Right renal cortex interstitium (tissue), 3 donors: ENCODE data around the gene SMAD3. TPM values are rescaled to one million over a fixed set of nuclear protein-coding genes. Genes with fewer than 3 reads are reported as not detected.

Experiments used
- DNase-seq, 3 donors: peaks; one replicate each; pipeline ENCODE4 v3.0.0-alpha.2; 2013; ENCODE audit warnings: low read depth in 3 of 3, low spot score in 2 of 3
- polyA plus RNA-seq, 3 donors: library from polyadenylated mRNA; unstranded; fragments of 120-200 nt; gene quantifications; one replicate each; pipeline ENCODE4 v1.2.1, GENCODE V29; 2013; ENCODE audit not compliant: insufficient read length in 3 of 3

The SMAD3 gene
- polyA plus RNA-seq, 3 donors = 43.2 to 47.3 (median 46.0) TPM

DNA sequence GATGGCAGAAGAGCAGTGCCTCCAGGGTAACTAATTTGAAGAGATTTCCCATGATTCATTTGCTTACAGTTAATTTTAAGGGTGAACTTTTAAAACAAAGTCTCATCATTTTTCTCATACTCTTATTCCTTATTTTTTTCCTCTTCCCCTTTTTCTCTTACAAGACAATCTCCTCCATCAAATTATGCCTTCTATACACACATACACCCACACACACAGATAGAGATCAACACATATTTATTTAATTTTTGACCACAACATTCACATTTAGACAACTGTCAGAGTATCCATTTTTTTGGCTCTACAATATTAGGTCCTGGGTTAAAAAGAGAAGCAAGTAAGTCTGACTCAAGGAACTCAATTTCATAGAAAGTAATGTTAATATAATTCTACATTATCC, 151.5 kb downstream of the SMAD3 start:
- DNase-seq = no peak

DNA sequence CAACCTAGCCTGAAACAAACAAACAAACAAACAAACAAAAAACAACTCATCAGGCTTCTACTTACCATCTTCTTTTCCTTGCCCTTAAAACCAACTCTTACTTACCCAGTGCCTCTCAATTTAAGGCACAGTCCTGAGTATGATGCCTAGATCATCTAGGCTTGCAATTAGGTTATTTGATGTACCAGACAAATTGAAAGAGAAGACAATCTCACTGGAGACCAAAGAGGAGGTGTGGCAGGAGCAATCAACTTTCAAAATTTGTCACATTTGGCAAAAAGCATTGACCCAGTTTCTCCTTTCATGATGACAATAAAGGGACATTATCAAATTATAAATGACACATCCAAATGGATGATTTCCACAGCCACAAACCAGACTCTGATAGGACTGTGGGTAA, 153.0 kb downstream of the SMAD3 start:
- no peak for DNase-seq

DNA sequence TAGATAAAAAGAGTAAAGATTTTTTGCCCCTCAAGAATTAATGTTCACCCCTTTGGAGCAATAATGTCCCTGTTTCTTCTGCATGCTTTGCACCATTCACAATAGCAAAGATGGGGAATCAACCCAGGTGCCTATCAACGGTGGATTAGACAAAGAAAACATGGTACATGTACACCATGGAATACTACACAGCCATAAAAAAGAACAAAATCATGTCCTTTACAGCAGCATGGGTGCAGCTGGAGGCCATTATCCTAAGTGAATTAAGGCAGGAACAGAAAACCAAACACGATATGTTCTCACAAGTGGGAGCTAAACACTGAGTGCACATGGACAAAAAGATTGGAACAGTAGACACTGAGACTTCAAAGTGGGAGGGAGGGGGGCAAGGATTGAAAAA, 153.9 kb downstream of the SMAD3 start:
- no peak for DNase-seq

DNA sequence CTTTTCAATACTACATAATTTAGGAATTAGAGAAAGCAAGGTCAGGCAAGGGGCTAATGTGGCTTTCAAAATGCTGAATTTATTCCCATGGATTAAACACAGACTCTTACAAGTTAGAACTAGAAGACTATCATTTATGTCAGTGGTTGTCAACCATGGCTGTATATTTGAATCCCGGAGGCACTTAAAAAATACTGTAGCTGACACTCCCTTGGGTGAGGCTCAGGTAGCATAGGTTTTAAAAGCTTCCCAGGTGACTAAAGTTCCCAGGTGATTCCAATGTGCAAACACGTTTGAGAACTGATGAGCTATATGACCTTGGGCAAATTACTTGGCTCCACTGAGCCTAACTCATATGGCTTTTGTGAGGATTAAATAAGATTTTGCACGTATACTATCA, 159.5 kb downstream of the SMAD3 start:
- no peak for DNase-seq

DNA sequence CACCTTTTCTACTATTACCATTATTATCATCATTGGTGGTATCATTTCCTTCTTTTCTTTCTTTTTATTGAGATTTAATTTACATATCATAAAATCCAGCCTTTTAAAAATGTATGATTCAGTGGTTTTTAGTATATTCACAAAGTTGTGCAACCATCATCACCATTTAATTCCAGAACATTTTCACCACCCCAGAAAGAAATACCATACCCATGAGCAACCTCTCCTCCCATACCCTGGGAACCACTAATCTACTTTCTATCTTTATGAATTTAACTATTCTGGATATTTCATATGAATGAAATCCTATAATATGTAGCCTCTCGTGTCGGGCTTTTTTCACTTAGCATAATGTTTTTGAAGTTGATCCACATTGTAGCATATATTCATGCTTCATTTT, 159.9 kb downstream of the SMAD3 start:
- no peak for DNase-seq

DNA sequence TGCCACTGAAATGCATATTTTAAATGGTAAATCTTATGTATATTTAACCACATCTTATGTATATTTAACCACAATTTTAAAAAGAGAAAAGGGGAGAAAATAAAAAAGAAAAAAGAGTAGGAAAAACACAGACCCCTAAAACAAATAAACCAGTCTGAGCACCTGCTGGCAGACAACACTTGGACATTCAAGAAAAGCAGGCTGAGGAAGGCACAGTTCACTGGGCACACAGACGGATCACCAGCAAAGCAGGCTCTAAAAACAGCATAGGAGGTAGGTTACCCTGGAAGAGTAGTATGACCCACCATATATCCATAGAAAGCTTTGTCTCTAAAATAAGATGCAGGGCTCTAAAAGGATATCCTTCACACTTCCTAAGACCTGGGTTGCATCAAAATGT, 162.0 kb downstream of the SMAD3 start:
- no peak for DNase-seq

DNA sequence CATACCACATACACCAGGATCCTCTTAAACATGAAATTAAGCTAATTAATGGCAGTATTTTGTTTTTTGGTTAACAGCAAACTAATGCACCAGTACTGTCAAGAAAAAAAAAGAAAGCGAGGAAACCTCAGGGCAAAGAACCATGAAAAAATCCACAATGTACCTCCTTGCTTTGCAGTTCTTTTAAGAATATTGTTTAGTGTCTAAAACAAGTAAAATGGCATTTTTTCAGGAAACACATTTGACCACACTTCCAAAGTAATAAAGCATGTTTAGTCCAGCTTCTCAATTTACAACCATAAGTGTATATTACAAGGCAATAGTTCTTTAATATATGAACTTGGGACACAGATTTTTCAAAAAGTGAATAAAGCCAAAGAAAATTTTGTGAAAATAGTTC, 162.4 kb downstream of the SMAD3 start:
- DNase-seq = no peak

DNA sequence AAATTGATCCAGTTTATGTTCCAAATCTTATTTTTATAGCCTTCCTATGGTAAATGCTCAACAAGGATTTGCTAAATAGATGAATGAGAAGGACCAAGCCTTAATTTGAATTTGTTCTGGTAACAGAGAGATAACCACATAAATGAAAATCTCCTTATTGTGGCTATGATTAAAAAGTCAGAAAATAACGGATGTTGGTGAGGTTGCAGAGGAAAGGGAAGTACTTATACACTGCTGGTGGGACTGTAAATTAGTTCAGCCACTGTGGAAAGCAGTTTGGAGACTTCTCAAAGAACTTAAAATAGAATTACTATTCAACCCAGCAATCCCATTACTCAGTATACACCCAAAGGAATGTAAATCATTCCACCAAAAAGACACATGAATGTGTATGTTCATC, 162.9 kb downstream of the SMAD3 start:
- DNase-seq = no peak

DNA sequence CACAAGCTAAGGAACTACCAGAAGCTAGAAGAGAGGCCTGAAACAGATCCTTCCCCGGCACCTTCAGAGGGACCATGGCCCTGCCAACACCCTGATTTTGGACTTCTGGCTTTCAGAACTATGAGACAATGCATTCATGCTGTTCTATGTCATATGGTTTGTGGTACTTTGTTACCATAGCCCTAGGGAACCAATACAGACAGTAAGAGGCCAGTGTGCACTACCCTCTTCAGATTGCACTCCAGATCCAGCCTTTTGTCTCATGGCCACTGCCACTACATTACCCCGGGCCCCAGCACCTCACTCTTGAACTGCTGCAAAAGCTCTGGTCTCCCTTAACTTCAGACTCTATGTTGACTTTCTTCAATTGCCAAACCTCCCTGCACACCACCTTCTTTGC, 165.1 kb downstream of the SMAD3 start:
- no peak for DNase-seq

DNA sequence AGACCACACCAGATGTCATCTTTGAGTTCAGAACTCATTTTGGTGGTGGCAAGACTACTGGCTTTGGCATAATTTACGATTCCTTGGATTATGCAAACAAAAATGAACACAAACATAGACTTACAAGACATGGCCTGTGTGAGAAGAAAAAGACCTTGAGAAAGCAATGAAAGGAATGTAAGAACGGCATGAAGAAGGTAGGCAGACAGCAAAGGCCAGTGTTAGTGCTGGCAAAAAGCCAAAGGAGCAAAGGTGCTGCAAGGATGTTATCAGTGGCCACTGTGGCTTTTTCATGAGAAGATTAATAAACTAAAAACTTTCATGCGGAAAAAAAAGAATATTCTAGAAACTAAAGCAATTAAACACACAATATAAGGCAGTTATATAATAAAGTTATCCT, 167.2 kb downstream of the SMAD3 start:
- no peak for DNase-seq

DNA sequence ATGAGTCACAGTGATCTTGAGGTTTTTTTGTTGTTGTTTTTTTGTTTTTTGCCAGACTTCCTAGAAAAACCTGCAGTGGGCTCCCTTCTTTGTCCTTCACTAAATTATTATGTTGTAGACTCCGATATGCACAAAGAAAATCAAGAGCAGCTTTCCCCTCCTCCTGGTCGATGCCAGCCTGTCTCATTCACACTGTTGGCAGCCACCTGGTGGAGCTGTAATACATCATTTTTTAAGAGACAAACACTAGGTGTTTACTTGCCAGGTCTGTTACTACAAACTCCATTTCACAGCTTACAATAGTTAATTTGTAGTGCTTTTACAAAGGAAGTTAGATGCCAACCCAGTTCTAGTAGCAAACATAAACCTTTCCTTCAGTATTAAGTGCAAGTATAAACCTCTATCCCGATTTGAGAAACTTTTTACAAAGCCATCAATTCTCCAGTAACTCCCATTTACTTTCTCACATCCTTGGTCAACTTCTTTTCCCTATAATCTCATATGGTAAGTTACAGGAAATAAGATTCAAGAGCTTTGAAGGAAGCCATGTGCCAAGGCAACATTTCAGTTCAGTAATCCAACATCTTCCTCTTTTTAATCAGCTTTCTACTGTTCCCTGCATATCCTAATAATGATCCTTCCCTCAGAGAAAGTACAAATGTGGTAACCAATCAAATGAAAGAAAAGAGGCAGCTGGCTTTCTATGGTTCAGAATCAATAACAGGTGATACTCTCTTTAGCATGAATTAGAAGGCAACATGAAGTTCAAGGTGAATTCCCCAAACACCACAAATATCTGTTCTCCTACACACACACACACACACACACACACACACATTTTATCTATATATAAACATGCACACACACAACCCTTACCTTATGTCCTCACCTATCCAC, 175.1 kb downstream of the SMAD3 start:
- no peak for DNase-seq

DNA sequence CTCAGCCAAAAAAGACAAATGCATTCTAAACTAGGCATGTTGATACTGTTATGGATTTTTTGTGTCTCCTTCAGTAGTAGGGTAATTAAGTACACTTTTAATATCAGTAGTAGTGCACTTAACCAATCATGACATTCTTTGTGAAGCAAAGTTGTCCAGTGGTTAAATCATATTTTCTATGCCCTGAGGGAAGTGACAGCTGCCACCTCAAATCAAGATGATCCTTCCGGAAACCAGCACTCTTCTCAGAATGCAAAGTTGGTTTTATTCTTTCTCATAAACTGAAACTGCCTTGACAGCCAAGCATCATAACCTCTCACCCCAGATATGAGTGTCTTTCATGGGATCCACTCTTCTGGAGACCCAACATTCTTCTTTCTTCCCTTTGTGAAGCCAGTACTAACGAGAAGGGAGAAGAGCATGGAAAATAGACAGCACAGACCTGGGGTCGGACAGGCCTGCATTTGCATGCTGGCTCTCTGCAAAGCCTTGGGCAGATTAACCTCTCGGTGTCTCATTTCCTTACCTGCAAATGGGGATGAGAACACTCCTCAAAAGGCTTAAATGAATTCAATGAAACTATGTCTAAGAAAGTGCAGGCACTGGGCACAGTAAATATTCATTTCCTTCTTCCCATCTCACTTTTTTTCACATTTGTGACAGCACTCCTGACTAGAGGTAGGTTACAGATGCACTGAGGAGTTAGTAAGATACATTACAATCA, 175.9 kb downstream of the SMAD3 start:
- DNase-seq = no peak

DNA sequence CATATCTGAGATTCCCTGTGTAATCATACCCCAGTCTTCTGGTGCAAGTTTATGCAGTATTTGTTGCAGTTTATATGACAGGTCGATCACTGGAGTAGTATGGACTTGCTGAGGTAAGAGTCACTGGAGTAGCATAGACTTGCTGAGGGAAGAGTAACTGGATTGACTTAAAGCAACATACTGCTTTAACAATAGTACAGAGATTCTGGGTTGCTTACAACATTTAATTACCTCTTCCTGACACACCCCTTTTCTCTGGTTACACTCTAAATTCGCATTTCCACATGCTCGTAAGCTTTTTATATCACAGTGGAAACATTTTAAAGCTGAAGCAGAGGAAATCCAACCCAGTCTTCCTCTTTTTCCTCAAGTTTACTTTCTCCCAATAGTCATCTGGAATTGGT, 177.3 kb downstream of the SMAD3 start:
- DNase-seq = no peak

Other genes with a start within 250 kb of the SMAD3 start
- 10 to 100 TPM; 62.8 to 72.1 (median 63.3) TPM for gene AAGAB, start 189.1 kb downstream of the SMAD3 start, polyA plus RNA-seq
- gene IQCH, start 189.2 kb downstream of the SMAD3 start, polyA plus RNA-seq = 10 to 100 TPM in 1 of 3 donors, 1 to 10 TPM in 2; 6.9 to 10.1 (median 7.6) TPM